ENCODE measurements around the gene BFAR.
"Not testable (repeated sequence)": the region's sequence is repeated elsewhere in the genome, so short reads cannot be mapped to it uniquely, and the experiment has no call there.

The BFAR gene

DNA sequence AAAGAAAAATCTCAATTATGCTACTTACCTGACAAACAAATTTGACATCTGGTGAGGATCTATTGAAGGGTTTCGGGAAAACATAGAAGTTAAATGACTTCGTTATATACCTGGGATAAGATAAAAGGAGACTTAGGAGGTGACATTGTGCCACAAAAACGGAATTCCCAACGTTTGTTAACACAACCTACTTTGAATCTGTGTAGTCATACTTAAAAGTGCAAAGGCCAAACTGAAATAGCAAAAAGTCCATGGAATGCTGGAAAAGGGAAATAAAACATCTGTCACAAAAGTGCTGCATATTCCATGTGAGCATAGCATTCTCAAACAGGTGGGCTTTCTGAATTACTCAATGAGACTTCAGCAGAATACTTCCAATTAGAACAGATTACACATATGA is 5.7 kb upstream of the BFAR start:
- no peak for DNase-seq (ENCODE audit: low spot score in 2 of 2)
- Mint-ChIP-seq H3K9me3 (peaks cover 3% of the 10 kb centered on the region), H3K4me1 (peaks cover 16% of the 10 kb centered on the region), H3K27ac (peak overlapping the region; percentile 60), H3K4me3 (no peak overlapping the region), H3K27me3 (no peaks in the 10 kb centered on the region), H3K36me3 (peaks cover 24% of the 10 kb centered on the region)
- no peak for ATAC-seq (ENCODE audit: low read depth)

DNA sequence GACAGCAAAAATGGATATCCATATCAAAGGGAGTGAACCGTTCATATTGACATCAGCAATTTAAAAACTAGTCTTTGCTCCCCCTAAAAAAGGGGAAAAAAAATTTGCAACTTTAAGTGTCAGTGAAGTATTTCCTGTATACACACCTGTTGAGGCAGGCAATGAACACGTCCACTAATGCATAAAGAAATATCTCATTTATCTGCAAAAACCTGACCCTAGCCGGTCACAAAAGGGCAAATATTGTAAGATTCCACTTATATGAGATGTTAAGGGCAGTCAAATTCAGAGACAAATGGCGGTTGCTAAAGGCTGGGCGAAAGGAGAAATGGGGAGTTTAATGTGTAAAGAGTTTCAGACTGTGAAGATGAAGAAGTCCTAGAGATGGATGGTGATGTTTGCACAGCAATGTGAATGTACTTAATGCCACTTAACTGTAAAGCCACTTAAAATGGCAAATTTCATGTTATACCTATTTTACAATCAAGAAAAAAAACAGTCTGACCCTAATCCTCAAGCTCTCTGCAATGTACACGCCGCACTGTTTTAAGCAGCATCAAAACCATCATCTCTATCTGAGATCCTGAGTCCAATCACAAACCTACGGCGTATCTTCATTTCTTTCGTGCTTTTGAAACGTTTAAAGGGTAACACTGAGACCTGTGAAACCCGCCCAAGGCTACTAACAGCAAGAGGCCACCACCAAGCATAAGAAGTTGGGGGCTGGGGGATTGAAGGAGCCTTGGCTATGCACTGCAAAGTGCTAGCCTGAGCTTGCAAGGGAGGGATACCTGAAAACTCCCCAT is 3.7 kb upstream of the BFAR start:
- H3K36me3 Mint-ChIP-seq: peaks cover 16% of the 10 kb centered on the region
- ATAC-seq (ENCODE audit: low read depth): no peak
- H3K4me3 Mint-ChIP-seq: peak overlapping the region; percentile 97
- peaks cover 20% of the 10 kb centered on the region for H3K4me1 Mint-ChIP-seq
- H3K9me3 Mint-ChIP-seq: peaks cover 3% of the 10 kb centered on the region
- H3K27ac Mint-ChIP-seq: peak overlapping the region; percentile 95
- no peak for DNase-seq (ENCODE audit: low spot score in 2 of 2)
- no peaks in the 10 kb centered on the region for H3K27me3 Mint-ChIP-seq

DNA sequence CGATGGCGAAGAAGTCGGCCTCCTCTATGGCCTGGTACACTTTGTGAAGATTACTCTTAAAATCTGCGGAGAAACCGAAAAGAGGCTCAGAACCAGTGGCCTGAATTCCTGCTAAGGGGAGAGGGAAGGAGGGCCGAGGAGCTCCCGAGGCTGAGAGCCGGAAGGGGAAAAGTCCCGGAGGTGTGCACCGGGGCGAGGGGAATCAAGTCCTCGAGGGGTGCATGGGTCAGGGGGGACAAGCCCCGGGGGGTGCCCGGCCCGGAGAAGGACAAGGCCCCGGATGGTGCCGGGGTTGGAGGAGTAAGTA is 3.2 kb upstream of the BFAR start:
- H3K9me3 Mint-ChIP-seq: peaks cover 3% of the 10 kb centered on the region
- peaks cover 15% of the 10 kb centered on the region for H3K36me3 Mint-ChIP-seq
- ATAC-seq (ENCODE audit: low read depth) (no peak), DNase-seq (ENCODE audit: low spot score in 2 of 2) (peak in 1 of 2 donors; percentile 22)
- H3K27ac Mint-ChIP-seq: peak overlapping the region; percentile 95
- H3K4me1 Mint-ChIP-seq: peaks cover 24% of the 10 kb centered on the region
- H3K4me3 Mint-ChIP-seq: peak overlapping the region; percentile 97
- no peaks in the 10 kb centered on the region for H3K27me3 Mint-ChIP-seq

DNA sequence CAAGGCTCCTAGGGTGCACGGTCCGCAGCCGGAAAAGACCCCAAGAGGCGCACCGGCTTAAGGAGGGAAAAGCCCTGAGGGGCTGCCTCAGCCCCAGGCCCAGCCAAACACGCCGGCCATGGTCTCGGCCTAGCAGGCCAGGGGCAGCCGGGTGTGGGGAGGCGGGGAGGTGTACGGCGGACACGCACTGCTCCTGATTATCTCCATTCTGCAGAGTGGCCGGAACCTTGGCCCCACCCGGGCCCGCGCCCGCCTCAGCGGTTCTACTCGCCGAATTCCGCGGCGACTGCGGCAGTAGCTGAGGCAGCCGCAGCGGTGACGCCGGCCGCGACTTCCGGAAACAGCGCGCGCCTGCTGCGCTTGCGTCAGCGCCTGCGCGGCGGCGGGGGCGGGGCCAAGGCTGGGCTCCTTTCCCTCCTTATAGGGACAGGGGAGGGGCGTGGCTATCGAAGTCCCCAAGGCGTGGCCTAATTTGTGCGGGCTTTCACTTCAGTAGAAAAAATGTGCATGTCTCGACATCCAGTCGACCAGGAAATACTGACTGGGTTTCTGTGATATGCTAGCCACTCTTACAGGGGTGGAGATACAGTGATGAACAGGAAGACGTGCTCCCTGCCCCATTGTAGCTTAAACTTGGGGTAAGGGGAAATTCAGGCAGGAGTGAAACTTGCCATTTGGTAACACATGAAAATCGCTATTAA is 2.7 kb upstream of the BFAR start, which contains the start of gene PARN:
TSS of gene PARN (minus strand) at position 342 of the 701 bp plus-strand sequence. CDS start at position 207, 135 bp downstream.
- Mint-ChIP-seq H3K4me1 (peaks cover 27% of the 10 kb centered on the region), H3K9me3 (peaks cover 3% of the 10 kb centered on the region), H3K36me3 (peaks cover 18% of the 10 kb centered on the region), H3K27me3 (no peaks in the 10 kb centered on the region), H3K27ac (peak within 1 kb of the TSS; percentile 95), H3K4me3 (peak within 1 kb of the TSS; percentile 100)
- DNase-seq (ENCODE audit: low spot score in 2 of 2) (peak; percentile 96 to 99), ATAC-seq (ENCODE audit: low read depth) (peak; percentile 67)

DNA sequence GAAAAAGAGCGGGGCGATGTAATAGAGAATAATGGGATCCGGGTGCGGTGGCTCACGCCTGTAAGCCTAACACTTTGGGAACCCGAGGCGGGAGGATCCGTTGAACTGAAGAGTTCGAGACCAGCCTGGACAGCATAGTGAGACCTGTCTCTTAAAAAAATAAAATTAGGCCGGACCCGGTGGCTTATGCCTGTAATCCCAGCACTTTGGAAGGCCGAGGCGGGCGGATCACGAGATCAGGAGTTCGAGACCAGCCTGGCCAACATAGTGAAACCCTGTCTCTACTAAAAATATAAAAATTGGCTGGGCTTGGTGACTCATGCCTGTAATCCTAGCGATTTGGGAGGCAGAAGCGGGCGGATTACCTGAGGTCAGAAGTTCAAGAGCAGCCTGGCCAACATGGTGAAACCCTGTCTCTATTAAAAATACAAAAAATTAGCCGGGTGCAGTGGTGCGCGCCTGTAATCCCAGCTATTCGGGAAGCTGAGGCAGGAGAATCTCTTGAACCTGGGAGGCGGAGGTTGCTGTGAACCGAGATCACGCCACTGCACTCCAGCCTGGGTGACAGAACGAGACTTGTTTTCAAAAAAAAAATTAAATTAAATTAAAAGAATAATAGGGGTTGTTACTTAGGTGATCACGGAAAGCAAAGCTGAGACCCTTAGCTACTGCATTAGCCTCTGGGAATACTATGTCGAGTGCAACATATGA is 2.0 kb upstream of the BFAR start:
- H3K27me3 Mint-ChIP-seq; ATAC-seq (ENCODE audit: low read depth); H3K9me3 Mint-ChIP-seq; DNase-seq (ENCODE audit: low spot score in 2 of 2): not testable (repeated sequence)
- Mint-ChIP-seq H3K36me3 (peaks cover 12% of the 10 kb centered on the region), H3K4me3 (peak overlapping the region; percentile 100), H3K27ac (peak overlapping the region; percentile 95), H3K4me1 (peaks cover 25% of the 10 kb centered on the region)

DNA sequence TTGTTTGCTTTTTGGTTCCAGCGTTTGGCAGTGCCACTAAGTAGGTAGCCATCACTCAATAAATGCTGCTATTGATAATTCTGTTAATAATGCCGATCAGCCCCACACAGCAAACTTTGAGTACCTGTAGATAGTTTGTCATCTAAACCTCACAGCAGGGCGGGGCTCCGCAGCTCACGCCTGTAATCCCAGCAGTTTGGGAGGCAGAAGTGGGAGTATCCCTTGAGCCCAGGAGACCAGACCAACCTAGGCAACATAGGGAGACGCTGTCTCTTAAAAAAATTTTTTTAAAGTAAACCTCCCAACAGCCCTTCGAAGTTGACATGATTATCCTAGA is 1.6 kb downstream of the BFAR start:
- Mint-ChIP-seq H3K36me3 (peaks cover 4% of the 10 kb centered on the region), H3K9me3 (peaks cover 3% of the 10 kb centered on the region), H3K4me3 (peak overlapping the region; percentile 100), H3K27me3 (no peaks in the 10 kb centered on the region), H3K4me1 (peaks cover 27% of the 10 kb centered on the region), H3K27ac (peak overlapping the region; percentile 93)
- no peak for DNase-seq (ENCODE audit: low spot score in 2 of 2)
- no peak for ATAC-seq (ENCODE audit: low read depth)

DNA sequence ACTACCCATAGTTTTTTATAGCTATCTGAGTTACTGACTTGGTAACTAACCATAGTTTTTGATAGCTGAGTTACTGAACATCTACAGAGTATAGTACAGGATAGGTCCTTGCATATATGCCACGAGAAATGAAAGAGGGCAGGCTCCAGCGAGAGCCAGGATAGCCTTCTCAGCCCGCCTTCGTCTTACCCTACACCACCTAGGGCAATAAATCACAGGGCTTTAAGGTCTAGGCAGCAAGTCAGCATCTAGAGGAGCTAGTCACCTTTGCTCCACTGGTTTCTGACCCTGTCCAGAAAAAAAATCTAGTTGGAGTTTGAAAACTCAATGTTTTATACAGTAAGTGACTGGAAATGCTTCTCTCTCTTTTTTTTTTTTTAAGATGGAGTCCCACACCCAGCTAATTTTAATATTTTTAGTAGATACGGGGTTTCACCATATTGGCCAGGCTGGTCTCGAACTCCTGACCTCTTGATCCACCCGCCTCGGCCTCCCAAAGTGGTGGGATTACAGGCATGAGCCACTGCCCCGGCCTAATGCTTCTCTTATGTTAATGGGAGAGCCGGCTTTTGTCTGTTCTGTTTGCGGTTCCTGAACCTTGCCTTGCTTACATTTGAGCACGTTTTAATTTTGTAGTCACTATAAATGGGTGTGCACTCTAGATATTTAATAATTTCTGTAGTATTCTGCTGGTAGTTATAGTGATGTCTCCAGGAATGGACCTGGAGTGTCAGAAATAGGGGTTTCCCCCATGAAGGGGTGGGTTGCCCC is 2.8 kb downstream of the BFAR start:
- DNase-seq (ENCODE audit: low spot score in 2 of 2): no peak
- Mint-ChIP-seq H3K4me3 (no peak overlapping the region), H3K9me3 (no peaks in the 10 kb centered on the region), H3K27ac (peak overlapping the region; percentile 93), H3K4me1 (peaks cover 31% of the 10 kb centered on the region), H3K27me3 (no peaks in the 10 kb centered on the region), H3K36me3 (peaks cover 8% of the 10 kb centered on the region)
- ATAC-seq (ENCODE audit: low read depth): no peak

DNA sequence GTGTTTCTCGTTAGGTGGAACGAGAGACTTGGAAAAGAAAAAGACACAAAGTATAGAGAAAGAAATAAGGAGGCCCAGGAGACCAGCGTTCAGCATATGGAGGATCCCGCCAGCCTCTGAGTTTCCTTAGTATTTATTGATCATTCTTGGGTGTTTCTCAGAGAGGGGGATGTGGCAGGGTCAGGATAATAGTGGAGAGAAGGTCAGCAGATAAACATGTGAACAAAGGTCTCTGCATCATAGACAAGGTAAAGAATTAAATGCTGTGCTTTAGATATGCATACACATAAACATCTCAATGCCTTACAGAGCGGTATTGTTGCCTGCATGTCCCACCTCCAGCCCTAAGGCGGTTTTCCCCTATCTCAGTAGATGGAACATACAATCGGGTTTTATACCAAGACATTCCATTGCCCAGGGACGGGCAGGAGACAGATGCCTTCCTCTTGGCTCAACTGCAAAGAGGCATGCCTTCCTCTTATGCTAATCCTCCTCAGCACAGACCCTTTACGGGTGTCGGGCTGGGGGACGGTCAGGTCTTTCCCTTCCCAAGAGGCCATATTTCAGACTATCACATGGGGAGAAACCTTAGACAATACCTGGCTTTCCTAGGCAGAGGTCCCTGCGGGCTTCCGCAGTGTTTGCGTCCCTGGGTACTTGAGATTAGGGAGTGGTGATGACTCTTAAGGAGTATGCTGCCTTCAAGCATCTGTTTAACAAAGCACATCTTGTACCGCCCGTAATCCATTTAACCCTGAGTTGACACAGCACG is 3.6 kb downstream of the BFAR start:
- Mint-ChIP-seq H3K27ac (peak overlapping the region; percentile 43), H3K4me1 (peaks cover 35% of the 10 kb centered on the region)
- DNase-seq (ENCODE audit: low spot score in 2 of 2); H3K27me3 Mint-ChIP-seq; ATAC-seq (ENCODE audit: low read depth); H3K4me3 Mint-ChIP-seq; H3K36me3 Mint-ChIP-seq; H3K9me3 Mint-ChIP-seq: not testable (repeated sequence)

DNA sequence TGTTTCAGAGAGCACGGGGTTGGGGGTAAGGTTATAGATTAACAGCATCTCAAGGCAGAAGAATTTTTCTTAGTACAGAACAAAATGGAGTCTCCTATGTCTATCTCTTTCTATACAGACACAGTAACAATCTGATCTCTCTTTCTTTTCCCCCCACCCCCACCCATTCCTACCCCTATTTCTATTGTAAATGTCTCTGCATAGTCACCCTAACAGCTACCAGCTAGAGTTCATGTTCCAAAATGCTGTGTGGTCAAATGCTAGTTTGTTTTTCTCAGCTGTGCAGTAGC is 4.1 kb downstream of the BFAR start:
- peaks cover 37% of the 10 kb centered on the region for H3K4me1 Mint-ChIP-seq
- H3K27ac Mint-ChIP-seq; ATAC-seq (ENCODE audit: low read depth); H3K27me3 Mint-ChIP-seq; H3K36me3 Mint-ChIP-seq; H3K9me3 Mint-ChIP-seq; H3K4me3 Mint-ChIP-seq; DNase-seq (ENCODE audit: low spot score in 2 of 2): not testable (repeated sequence)

DNA sequence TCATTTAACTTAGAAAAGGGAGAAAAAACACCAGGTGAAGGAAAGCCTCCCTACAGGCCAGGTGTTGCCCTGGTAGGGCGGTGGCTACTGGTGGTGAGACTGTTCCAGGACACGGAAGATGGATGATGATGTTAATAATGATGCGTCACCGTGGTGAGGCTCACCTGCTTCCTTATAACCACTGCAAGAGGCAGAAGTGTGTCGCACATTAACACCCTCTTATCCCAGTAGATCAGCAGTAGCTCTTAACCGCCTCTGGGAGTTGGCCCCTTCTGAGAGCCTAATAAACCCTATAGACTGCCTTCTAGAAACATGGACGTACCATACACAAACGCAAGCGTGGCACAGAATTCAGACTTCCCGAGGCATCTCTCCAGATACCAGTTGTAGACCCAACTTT is 7.8 kb downstream of the BFAR start:
- peaks cover 4% of the 10 kb centered on the region for H3K36me3 Mint-ChIP-seq
- H3K4me1 Mint-ChIP-seq: peaks cover 24% of the 10 kb centered on the region
- ATAC-seq (ENCODE audit: low read depth) (no peak), DNase-seq (ENCODE audit: low spot score in 2 of 2) (no peak)
- no peaks in the 10 kb centered on the region for H3K9me3 Mint-ChIP-seq
- peak overlapping the region; percentile 28 for H3K27ac Mint-ChIP-seq
- no peak overlapping the region for H3K4me3 Mint-ChIP-seq
- no peaks in the 10 kb centered on the region for H3K27me3 Mint-ChIP-seq

DNA sequence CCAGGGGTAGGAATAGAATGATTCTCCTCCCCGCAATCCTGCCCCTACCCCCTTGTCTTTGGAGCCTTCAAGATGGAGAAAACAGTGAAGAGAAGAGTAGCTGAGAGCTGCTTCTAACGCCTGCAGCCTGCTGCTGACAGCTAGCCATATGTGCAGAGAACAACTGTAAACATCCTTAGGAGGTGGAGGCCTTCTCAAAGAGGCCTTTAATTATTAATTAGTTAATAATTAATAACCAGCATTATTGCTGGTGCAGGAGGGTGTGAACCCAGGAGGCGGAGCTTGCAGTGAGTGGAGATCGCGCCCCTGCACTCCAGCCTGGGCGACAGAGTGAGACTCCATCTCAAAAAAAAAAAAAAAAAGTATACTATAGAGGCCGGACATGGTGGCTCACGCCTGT is 8.5 kb downstream of the BFAR start:
- Mint-ChIP-seq H3K4me1 (peaks cover 21% of the 10 kb centered on the region), H3K27me3 (no peaks in the 10 kb centered on the region), H3K36me3 (peaks cover 4% of the 10 kb centered on the region), H3K27ac (no peak overlapping the region), H3K9me3 (no peaks in the 10 kb centered on the region), H3K4me3 (no peak overlapping the region)
- ATAC-seq (ENCODE audit: low read depth): no peak
- no peak for DNase-seq (ENCODE audit: low spot score in 2 of 2)

DNA sequence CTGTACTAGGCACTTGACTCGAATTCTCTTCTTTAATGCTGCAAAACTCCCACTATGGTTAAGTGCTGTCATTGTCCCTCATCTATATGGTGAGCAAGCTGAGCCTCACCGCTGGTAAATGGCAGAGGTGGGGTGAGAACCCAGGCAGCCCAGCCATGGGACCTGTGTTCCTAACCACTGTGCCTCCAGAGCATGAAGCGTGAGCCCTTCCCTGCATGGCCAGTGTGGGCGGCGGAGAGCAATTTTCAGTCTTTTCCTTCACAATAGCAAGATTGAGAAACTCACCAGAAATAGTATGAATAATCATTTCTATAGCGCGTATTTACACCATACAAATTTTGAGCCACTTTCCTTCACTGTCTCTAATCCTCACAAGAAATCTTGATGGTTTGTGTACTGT is 9.2 kb downstream of the BFAR start:
- Mint-ChIP-seq H3K27ac (peak overlapping the region; percentile 16), H3K36me3 (peaks cover 4% of the 10 kb centered on the region), H3K4me3 (no peak overlapping the region), H3K4me1 (peaks cover 17% of the 10 kb centered on the region), H3K9me3 (no peaks in the 10 kb centered on the region), H3K27me3 (no peaks in the 10 kb centered on the region)
- ATAC-seq (ENCODE audit: low read depth): no peak
- no peak for DNase-seq (ENCODE audit: low spot score in 2 of 2)

DNA sequence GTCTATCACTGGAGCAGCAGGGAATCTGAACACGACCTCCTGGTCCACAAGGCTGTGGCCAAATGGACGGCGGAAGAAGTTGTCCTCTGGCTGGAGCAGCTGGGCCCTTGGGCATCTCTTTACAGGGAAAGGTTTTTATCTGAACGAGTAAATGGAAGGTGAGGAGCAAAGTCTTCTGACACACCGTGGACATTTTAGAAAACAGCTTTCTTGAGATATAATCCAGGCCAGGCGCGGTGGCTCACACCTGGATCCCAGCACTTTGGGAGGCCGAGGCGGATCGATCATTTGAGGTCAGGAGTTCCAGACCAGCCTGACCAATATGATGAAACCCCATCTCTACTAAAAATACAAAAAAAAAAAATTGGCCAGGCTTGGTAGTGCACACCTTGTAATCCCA is 17.1 kb downstream of the BFAR start:
- ATAC-seq (ENCODE audit: low read depth): no peak
- H3K4me3 Mint-ChIP-seq: no peak overlapping the region
- no peaks in the 10 kb centered on the region for H3K9me3 Mint-ChIP-seq
- peaks cover 19% of the 10 kb centered on the region for H3K36me3 Mint-ChIP-seq
- H3K27me3 Mint-ChIP-seq: no peaks in the 10 kb centered on the region
- no peaks in the 10 kb centered on the region for H3K4me1 Mint-ChIP-seq
- DNase-seq (ENCODE audit: low spot score in 2 of 2): no peak
- H3K27ac Mint-ChIP-seq: peak overlapping the region; percentile 62

All from memory B cell (primary cell).